Testis (tissue), 3 donors: ENCODE data around the gene PIH1D1. TPM values are rescaled to one million over a fixed set of nuclear protein-coding genes. Genes with fewer than 3 reads are reported as not detected.
A peak's percentile ranks its signal among the peaks of the same experiment; 100 is the strongest.

ENCODE experiments used
- DNase-seq: peaks from one replicate; pipeline ENCODE4 v3.0.0-alpha.2; 2019
- H3K27ac ChIP-seq, 2 donors: fragments of 200-600 bp; sonication (generic); one replicate each; pipeline ENCODE4 v1.5.1; 2019
- H3K27me3 ChIP-seq: fragments of 200-600 bp; sonication (generic); one replicate; pipeline ENCODE4 v1.5.1; 2019
- H3K36me3 ChIP-seq: fragments of 200-600 bp; sonication (generic); one replicate; pipeline ENCODE4 v1.5.1; 2017; ENCODE audit warnings: low read depth; ENCODE audit errors: missing control alignments
- H3K4me1 ChIP-seq: fragments of 200-600 bp; sonication (generic); one replicate; pipeline ENCODE4 v1.5.1; 2019
- H3K4me3 ChIP-seq, 2 donors: fragments of 200-600 bp; sonication (generic); one replicate each; pipeline ENCODE4 v1.5.1; 2017 to 2019
- H3K9me3 ChIP-seq: fragments of 200-600 bp; sonication (generic); one replicate; pipeline ENCODE4 v1.5.1; 2017
- POLR2A ChIP-seq: fragments of 450-650 bp; IDR thresholded peaks from one replicate; pipeline ENCODE4 v1.6.1; 2017; ENCODE audit warnings: antibody characterized with exemption, mild to moderate bottlenecking, moderate library complexity
- WGBS, 2 donors: methylation state at CpG; one replicate each; pipeline ENCODE4 v1.1.5; 2018; 5-methylcytosine and 5-hydroxymethylcytosine counted together
- intact Hi-C: fragments of 100-400 bp; cut with DNase I; formaldehyde crosslinking; loops from one replicate; pipeline ENCODE4 v1.15.1; 2023; ENCODE audit warnings: low total_unique reads
- polyA plus RNA-seq: library from polyadenylated mRNA; stranded (reverse); fragments of 350-450 nt; fragmentation: Illumina TruSeq; extraction: RNeasy Lipid Tissue Mini Kit (QIAGEN cat#74804); gene quantifications from one replicate; pipeline ENCODE4 v1.2.3, GENCODE V29; 2014; ENCODE audit warnings: low read depth, low replicate concordance; ENCODE audit not compliant: insufficient read depth
- total RNA-seq, 2 donors: library from RNA; depleted of rRNA; stranded (reverse); fragments of >200 nt; gene quantifications; one replicate each; pipeline ENCODE4 v1.2.3, GENCODE V29; 2016
- TF ChIP-seq, protein P1 (sequence below), 3 experiments: fragments of 450-650 bp in 2 of 3; fragments of 200-600 bp in 1 of 3; sonication (generic) in 1 of 3; IDR thresholded peaks; one replicate each; pipeline ENCODE4 v1.5.1; 2016 to 2019; ENCODE audit warnings: antibody characterized with exemption in 3 of 3, mild to moderate bottlenecking in 2 of 3, moderate library complexity in 1 of 3

Gene PIH1D1
- total and polyA plus RNA-seq, 3 donors from 2014 or later: 45.9 to 55.3 (median 49.6) TPM

DNA sequence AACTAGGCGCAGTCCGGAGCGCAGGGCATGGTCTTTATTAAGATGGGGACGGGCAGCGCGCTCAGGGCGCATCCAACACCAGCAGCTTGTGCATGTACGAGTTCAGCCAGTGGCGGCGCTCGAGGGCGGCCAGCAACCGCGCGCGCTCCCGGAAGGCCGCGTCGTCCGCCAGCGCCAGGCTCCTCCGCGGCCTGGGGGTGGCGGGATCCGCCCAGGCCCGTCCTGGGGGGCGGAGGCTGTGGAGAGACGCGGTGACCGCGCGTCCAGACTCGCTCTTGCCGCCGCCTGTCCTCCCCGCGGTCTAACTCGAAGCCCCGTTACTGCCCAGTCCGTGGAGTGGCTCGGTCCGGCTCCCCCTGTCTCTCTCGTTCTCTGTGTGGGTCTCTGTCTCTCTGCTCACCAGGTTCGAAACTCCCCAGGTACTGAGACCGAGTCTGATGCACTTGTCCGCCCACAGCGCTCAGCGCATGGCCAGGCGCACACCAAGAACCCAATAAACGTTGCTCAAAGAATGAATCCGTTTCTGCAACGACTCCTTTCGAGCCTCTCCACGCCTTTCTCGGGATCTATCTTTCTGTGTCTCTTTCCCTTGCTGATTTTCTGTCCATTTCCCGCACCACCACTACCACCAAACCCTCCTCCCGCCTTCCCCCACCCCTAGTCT is 29.1 kb downstream of the PIH1D1 start:
- 2% methylated on average over 41 to 48 of the region's 58 CpGs for WGBS, 2 donors
- Histone ChIP-seq H3K4me1 (peaks cover 28% of the 10 kb centered on the region), H3K4me3 (peak overlapping the region in 1 of 2 donors; percentile 10), H3K27ac (no peak overlapping the region), H3K9me3 (no peaks in the 10 kb centered on the region), H3K27me3 (peaks cover 4% of the 10 kb centered on the region), H3K36me3 (no peaks in the 10 kb centered on the region)
- TF ChIP-seq, protein P1, sequence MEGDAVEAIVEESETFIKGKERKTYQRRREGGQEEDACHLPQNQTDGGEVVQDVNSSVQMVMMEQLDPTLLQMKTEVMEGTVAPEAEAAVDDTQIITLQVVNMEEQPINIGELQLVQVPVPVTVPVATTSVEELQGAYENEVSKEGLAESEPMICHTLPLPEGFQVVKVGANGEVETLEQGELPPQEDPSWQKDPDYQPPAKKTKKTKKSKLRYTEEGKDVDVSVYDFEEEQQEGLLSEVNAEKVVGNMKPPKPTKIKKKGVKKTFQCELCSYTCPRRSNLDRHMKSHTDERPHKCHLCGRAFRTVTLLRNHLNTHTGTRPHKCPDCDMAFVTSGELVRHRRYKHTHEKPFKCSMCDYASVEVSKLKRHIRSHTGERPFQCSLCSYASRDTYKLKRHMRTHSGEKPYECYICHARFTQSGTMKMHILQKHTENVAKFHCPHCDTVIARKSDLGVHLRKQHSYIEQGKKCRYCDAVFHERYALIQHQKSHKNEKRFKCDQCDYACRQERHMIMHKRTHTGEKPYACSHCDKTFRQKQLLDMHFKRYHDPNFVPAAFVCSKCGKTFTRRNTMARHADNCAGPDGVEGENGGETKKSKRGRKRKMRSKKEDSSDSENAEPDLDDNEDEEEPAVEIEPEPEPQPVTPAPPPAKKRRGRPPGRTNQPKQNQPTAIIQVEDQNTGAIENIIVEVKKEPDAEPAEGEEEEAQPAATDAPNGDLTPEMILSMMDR (IDR thresholded peaks at IDR 0.05): peak in 2 of 3 experiments; percentile 45 to 48
- no peak for TF ChIP-seq POLR2A
- intact Hi-C loops: no loop called here
- peak; percentile 62 for DNase-seq

DNA sequence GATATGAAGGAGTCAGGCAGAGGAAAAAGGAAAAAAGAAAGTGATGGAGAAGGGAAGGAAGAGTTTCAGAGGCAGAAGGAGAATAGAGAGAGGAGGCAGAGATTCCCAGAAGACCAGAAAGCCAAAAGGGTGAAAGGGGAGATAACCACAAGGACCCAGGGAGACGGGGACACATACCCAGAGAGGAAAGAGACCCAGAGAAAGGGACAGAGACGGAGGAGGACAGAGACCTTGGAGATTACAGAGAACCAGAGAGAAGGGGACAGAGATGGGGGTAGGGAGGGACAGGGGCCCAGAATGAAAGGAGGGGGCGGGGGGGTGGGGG is 29.8 kb downstream of the PIH1D1 start:
- 14 to 19% methylated on average over 2 to 3 of the region's 3 CpGs for WGBS, 2 donors
- no peak overlapping the region for H3K27ac ChIP-seq
- H3K9me3 ChIP-seq: no peaks in the 10 kb centered on the region
- no peak overlapping the region for H3K4me3 ChIP-seq
- DNase-seq: no peak
- TF ChIP-seq POLR2A: no peak
- TF ChIP-seq, protein P1 (IDR thresholded peaks at IDR 0.05): no peak
- intact Hi-C loops: no loop called here
- H3K36me3 ChIP-seq: no peaks in the 10 kb centered on the region
- peaks cover 4% of the 10 kb centered on the region for H3K27me3 ChIP-seq
- peaks cover 26% of the 10 kb centered on the region for H3K4me1 ChIP-seq

DNA sequence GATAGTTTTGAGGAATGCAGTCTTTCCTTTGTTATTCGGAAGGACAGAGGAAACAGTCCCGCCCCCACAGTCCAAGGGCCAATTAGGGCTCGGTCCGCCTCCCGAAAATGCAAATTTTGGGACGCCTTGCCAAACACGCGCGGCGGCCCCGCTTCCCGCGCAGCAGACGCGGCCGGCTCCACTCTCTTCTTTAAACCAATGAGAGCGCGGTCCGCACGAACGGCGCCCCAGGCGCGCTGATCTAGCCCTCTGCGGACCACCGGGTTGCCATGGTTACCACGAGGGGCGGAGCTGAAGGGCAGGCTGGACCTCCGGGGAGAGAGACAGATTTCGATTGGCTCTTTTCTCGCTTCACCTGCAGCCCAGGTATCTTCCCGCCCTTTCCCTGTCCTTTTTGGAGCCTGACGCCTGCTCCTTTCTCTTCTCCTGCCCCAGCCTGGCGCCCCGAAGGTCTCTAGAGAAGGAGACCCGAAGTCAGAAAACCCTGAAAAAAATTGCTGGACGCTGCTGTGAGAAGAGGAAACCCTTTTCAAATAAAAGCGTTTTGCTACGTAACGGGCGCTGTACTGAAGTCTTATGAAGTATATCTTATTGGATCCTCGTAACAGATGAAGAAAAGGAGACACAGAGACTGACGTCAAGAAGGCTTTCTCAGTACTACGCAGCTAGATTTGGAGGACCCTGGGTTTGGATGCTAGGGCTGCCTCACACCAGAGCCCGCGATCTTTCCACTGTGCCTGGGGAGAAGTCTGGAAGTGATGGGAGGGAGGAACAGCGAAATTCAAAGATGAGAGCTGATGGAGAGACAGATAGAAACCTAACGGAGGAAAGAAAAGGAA is 30.4 kb downstream of the PIH1D1 start:
- intact Hi-C loops: no loop called here
- Histone ChIP-seq H3K4me1 (peaks cover 26% of the 10 kb centered on the region), H3K27me3 (peaks cover 3% of the 10 kb centered on the region), H3K4me3 (peak overlapping the region in 1 of 2 donors; percentile 27), H3K9me3 (no peaks in the 10 kb centered on the region), H3K27ac (no peak overlapping the region), H3K36me3 (no peaks in the 10 kb centered on the region)
- no peak for TF ChIP-seq POLR2A
- TF ChIP-seq, protein P1 (IDR thresholded peaks at IDR 0.05): no peak
- WGBS, 2 donors: 5% methylated on average over 48 of the region's 48 CpGs
- peak; percentile 78 for DNase-seq

DNA sequence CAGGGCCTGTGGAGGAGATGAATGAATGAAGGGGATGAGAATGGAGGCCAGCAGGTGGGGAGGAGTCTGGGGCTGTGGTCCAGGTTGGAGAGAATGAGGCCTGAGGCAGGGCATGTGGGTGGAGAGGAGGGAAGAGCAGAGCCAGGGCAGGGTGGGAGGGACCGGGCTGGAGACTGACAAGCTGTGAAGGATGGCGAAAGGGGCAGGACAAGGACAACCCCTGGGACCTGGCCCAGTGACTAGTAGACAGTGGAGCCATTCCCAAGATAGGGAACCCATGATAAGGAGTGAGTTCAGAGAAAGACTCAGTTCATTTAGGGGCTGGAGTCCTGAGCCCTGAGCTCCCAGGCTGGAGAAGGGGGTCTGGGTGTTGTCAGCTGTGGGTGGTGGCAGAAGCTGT is 31.4 kb downstream of the PIH1D1 start:
- no peak for TF ChIP-seq POLR2A
- TF ChIP-seq, protein P1 (IDR thresholded peaks at IDR 0.05): no peak
- no peak for DNase-seq
- no peak overlapping the region for H3K27ac ChIP-seq
- no peaks in the 10 kb centered on the region for H3K27me3 ChIP-seq
- 40 to 54% methylated on average over 2 of the region's 2 CpGs for WGBS, 2 donors
- no peaks in the 10 kb centered on the region for H3K36me3 ChIP-seq
- intact Hi-C loops: no loop called here
- H3K4me3 ChIP-seq: no peak overlapping the region
- H3K4me1 ChIP-seq: peaks cover 22% of the 10 kb centered on the region
- no peaks in the 10 kb centered on the region for H3K9me3 ChIP-seq
